HUES48 (cell line): ENCODE results near the gene SCNM1.

ENCODE experiments used
- H3K27ac ChIP-seq: one replicate; pipeline ENCODE4 v1.7.0; 2013; ENCODE audit warnings: low read depth, low read length, inconsistent platforms
- H3K27me3 ChIP-seq: 2 replicates; pipeline ENCODE4 v1.6.1; 2013; ENCODE audit warnings: mild to moderate bottlenecking, low read length; ENCODE audit not compliant: control insufficient read depth, insufficient read depth
- H3K36me3 ChIP-seq: 2 replicates; pipeline ENCODE4 v1.6.1; 2013; ENCODE audit warnings: low read length; ENCODE audit not compliant: control insufficient read depth, insufficient read depth
- H3K4me1 ChIP-seq: 2 replicates; pipeline ENCODE4 v1.6.1; 2013; ENCODE audit warnings: mild to moderate bottlenecking, low read length; ENCODE audit not compliant: control insufficient read depth, insufficient read depth
- H3K4me3 ChIP-seq: 2 replicates; pipeline ENCODE4 v1.5.1; 2013; ENCODE audit warnings: mild to moderate bottlenecking, low read depth, low read length
- H3K9ac ChIP-seq: 2 replicates; pipeline ENCODE4 v1.6.1; 2013; ENCODE audit warnings: mild to moderate bottlenecking, low read depth, low read length, moderate library complexity
- H3K9me3 ChIP-seq: 2 replicates; pipeline ENCODE4 v1.6.1; 2013; ENCODE audit warnings: low read length; ENCODE audit not compliant: control insufficient read depth, insufficient read depth

The SCNM1 gene

GRCh38 chr1:151165738-151166504 is at the start of gene SCNM1, which contains the start of gene LYSMD1:
TSS of gene SCNM1 (plus strand) at chr1:151166144. CDS start at chr1:151166153, 9 bp downstream.
TSS of gene LYSMD1 (minus strand) at chr1:151165902. CDS start at chr1:151165258, 644 bp downstream.
- peaks cover 10% of the 10 kb centered on the region; the same call in 1 of the 2 replicates for H3K4me1 ChIP-seq
- no peaks in the 10 kb centered on the region for H3K9me3 ChIP-seq
- H3K4me3 ChIP-seq = peak within 1 kb of the TSS; percentile 98
- H3K9ac ChIP-seq = peak within 1 kb of the TSS; percentile 78
- peaks cover 33% of the 10 kb centered on the region for H3K36me3 ChIP-seq
- H3K27ac ChIP-seq = peak within 1 kb of the TSS; percentile 91
- no peaks in the 10 kb centered on the region for H3K27me3 ChIP-seq

GRCh38 chr1:151124763-151125403 is 41.1 kb upstream of the SCNM1 start:
- Histone ChIP-seq H3K4me3 (no peak overlapping the region), H3K9ac (no peak overlapping the region), H3K27me3 (no peaks in the 10 kb centered on the region), H3K27ac (peak overlapping the region; percentile 51), H3K4me1 (peaks cover 6% of the 10 kb centered on the region), H3K36me3 (no peaks in the 10 kb centered on the region), H3K9me3 (no peaks in the 10 kb centered on the region)

- Histone ChIP-seq H3K27ac (no peak overlapping the region), H3K9me3 (no peaks in the 10 kb centered on the region), H3K9ac (no peak overlapping the region), H3K4me3 (no peak overlapping the region), H3K36me3 (no peaks in the 10 kb centered on the region), H3K27me3 (peaks cover 26% of the 10 kb centered on the region), H3K4me1 (peaks cover 15% of the 10 kb centered on the region)
Measured at GRCh38 chr1:151128800-151129199, 37.1 kb upstream of the SCNM1 start.

GRCh38 chr1:151130987-151131586 is 34.9 kb upstream of the SCNM1 start:
- peaks cover 33% of the 10 kb centered on the region for H3K27me3 ChIP-seq
- H3K36me3 ChIP-seq = no peaks in the 10 kb centered on the region
- H3K4me3 ChIP-seq = peak overlapping the region; percentile 61
- peak overlapping the region; percentile 49 for H3K27ac ChIP-seq
- peak overlapping the region; percentile 54 for H3K9ac ChIP-seq
- peaks cover 12% of the 10 kb centered on the region; the same call in 1 of the 2 replicates for H3K4me1 ChIP-seq
- no peaks in the 10 kb centered on the region for H3K9me3 ChIP-seq

- Histone ChIP-seq H3K9me3 (no peaks in the 10 kb centered on the region), H3K27ac (peak overlapping the region; percentile 49), H3K9ac (no peak overlapping the region), H3K4me1 (peaks cover 12% of the 10 kb centered on the region; the same call in 1 of the 2 replicates), H3K36me3 (peaks cover 6% of the 10 kb centered on the region), H3K4me3 (peak overlapping the region; percentile 61), H3K27me3 (peaks cover 33% of the 10 kb centered on the region)
Measured at GRCh38 chr1:151131701-151132334, 34.1 kb upstream of the SCNM1 start.

GRCh38 chr1:151132335-151133017 is 33.5 kb upstream of the SCNM1 start:
- H3K4me1 ChIP-seq = peaks cover 12% of the 10 kb centered on the region; the same call in 1 of the 2 replicates
- peaks cover 33% of the 10 kb centered on the region for H3K27me3 ChIP-seq
- peaks cover 7% of the 10 kb centered on the region for H3K36me3 ChIP-seq
- H3K9me3 ChIP-seq = no peaks in the 10 kb centered on the region
- no peak overlapping the region for H3K9ac ChIP-seq
- peak overlapping the region; percentile 61; the same call in 1 of the 2 replicates for H3K4me3 ChIP-seq
- H3K27ac ChIP-seq = no peak overlapping the region

- Histone ChIP-seq H3K4me3 (peak overlapping the region; percentile 61; the same call in 1 of the 2 replicates), H3K4me1 (peaks cover 12% of the 10 kb centered on the region; the same call in 1 of the 2 replicates), H3K9ac (no peak overlapping the region)
Measured at GRCh38 chr1:151133018-151133806, 32.7 kb upstream of the SCNM1 start.

GRCh38 chr1:151134396-151134795 is 31.5 kb upstream of the SCNM1 start:
- Histone ChIP-seq H3K27ac (no peak overlapping the region), H3K9ac (no peak overlapping the region), H3K27me3 (peaks cover 33% of the 10 kb centered on the region), H3K4me3 (no peak overlapping the region), H3K36me3 (peaks cover 11% of the 10 kb centered on the region), H3K9me3 (no peaks in the 10 kb centered on the region), H3K4me1 (peaks cover 9% of the 10 kb centered on the region; the same call in 1 of the 2 replicates)

More at GRCh38 chr1:151133018-151133806, 32.7 kb upstream of the SCNM1 start:
- H3K27me3 ChIP-seq = peaks cover 33% of the 10 kb centered on the region
- H3K9me3 ChIP-seq = no peaks in the 10 kb centered on the region
- peaks cover 7% of the 10 kb centered on the region for H3K36me3 ChIP-seq
- no peak overlapping the region for H3K27ac ChIP-seq

- Histone ChIP-seq H3K4me1 (peaks cover 9% of the 10 kb centered on the region; the same call in 1 of the 2 replicates), H3K27me3 (peaks cover 33% of the 10 kb centered on the region), H3K9me3 (no peaks in the 10 kb centered on the region), H3K4me3 (no peak overlapping the region), H3K27ac (no peak overlapping the region), H3K9ac (no peak overlapping the region), H3K36me3 (peaks cover 17% of the 10 kb centered on the region)
Measured at GRCh38 chr1:151134991-151135390, 31.0 kb upstream of the SCNM1 start.
